Trophoblast cell (in vitro differentiated cells and primary cell): ENCODE measurements around the gene MAPK4.
"Not testable (repeated sequence)": the region's sequence is repeated elsewhere in the genome, so short reads cannot be mapped to it uniquely, and the experiment has no call there.

ENCODE experiments used
- DNase-seq, 2 donors: peaks; one replicate each; pipeline ENCODE4 v3.0.0-alpha.2; 2016
- H2AFZ ChIP-seq: 2 replicates; pipeline ENCODE4 v1.6.1; 2013; ENCODE audit warnings: low read length, moderate library complexity, mild to moderate bottlenecking; ENCODE audit not compliant: insufficient read depth, poor library complexity
- H2AK5ac ChIP-seq: 2 replicates; pipeline ENCODE4 v1.6.1; 2013; ENCODE audit warnings: mild to moderate bottlenecking, low read length
- H2BK120ac ChIP-seq: 2 replicates; pipeline ENCODE4 v1.6.1; 2013; ENCODE audit warnings: low read length, mild to moderate bottlenecking, moderate library complexity; ENCODE audit not compliant: insufficient read depth, poor library complexity
- H2BK12ac ChIP-seq: 2 replicates; pipeline ENCODE4 v1.6.1; 2013; ENCODE audit warnings: mild to moderate bottlenecking, low read length, moderate library complexity
- H2BK5ac ChIP-seq: 2 replicates; pipeline ENCODE4 v1.6.1; 2013; ENCODE audit warnings: low read length, low read depth, moderate library complexity, mild to moderate bottlenecking; ENCODE audit not compliant: poor library complexity
- H3K14ac ChIP-seq: 2 replicates; pipeline ENCODE4 v1.6.1; 2013; ENCODE audit warnings: mild to moderate bottlenecking, low read length
- H3K18ac ChIP-seq: 2 replicates; pipeline ENCODE4 v1.6.1; 2013; ENCODE audit warnings: mild to moderate bottlenecking, low read length
- H3K23ac ChIP-seq: 2 replicates; pipeline ENCODE4 v1.6.1; 2013; ENCODE audit warnings: low read length
- H3K27ac ChIP-seq: 2 replicates; pipeline ENCODE4 v1.5.1; 2013; ENCODE audit warnings: low read depth, mild to moderate bottlenecking, inconsistent platforms, low read length, moderate library complexity
- H3K27me3 ChIP-seq: 2 replicates; pipeline ENCODE4 v1.6.1; 2013; ENCODE audit warnings: inconsistent platforms, mild to moderate bottlenecking, low read length, moderate library complexity; ENCODE audit not compliant: insufficient read depth
- H3K36me3 ChIP-seq, 2 experiments: 1 replicate in 1 of 2; 2 replicates in 1 of 2; pipeline ENCODE4 v1.6.1; 2013; ENCODE audit warnings: low read length in 2 of 2, mild to moderate bottlenecking in 2 of 2, moderate library complexity in 1 of 2; ENCODE audit not compliant: insufficient read depth in 2 of 2, control insufficient read depth in 1 of 2
- H3K4ac ChIP-seq: 2 replicates; pipeline ENCODE4 v1.6.1; 2013; ENCODE audit warnings: low read depth, mild to moderate bottlenecking, low read length, moderate library complexity
- H3K4me1 ChIP-seq, 2 experiments: 1 replicate in 1 of 2; 2 replicates in 1 of 2; pipeline ENCODE4 v1.6.1; 2013; ENCODE audit warnings: low read length in 2 of 2, mild to moderate bottlenecking in 2 of 2, moderate library complexity in 1 of 2; ENCODE audit not compliant: insufficient read depth in 2 of 2, control insufficient read depth in 1 of 2
- H3K4me2 ChIP-seq: 2 replicates; pipeline ENCODE4 v1.6.1; 2013; ENCODE audit warnings: inconsistent platforms, mild to moderate bottlenecking, low read length, moderate library complexity
- H3K4me3 ChIP-seq: 2 replicates; pipeline ENCODE4 v1.5.1; 2013; ENCODE audit warnings: mild to moderate bottlenecking, low read depth, low read length, inconsistent platforms
- H3K79me1 ChIP-seq: one replicate; pipeline ENCODE4 v1.6.1; 2013; ENCODE audit warnings: low read length
- H3K79me2 ChIP-seq: 2 replicates; pipeline ENCODE4 v1.6.1; 2013; ENCODE audit warnings: low read length, mild to moderate bottlenecking; ENCODE audit not compliant: control insufficient read depth, insufficient read depth, poor library complexity
- H3K9ac ChIP-seq: 2 replicates; pipeline ENCODE4 v1.6.1; 2013; ENCODE audit warnings: mild to moderate bottlenecking, low read length
- H3K9me3 ChIP-seq: 2 replicates; pipeline ENCODE4 v1.6.1; 2013; ENCODE audit warnings: low read depth, mild to moderate bottlenecking, control low read depth, inconsistent platforms, low read length; ENCODE audit not compliant: insufficient read depth
- H4K12ac ChIP-seq: 2 replicates; pipeline ENCODE4 v1.6.1; 2013; ENCODE audit warnings: low read depth, mild to moderate bottlenecking, low read length, moderate library complexity
- H4K8ac ChIP-seq: 2 replicates; pipeline ENCODE4 v1.6.1; 2013; ENCODE audit warnings: low read depth, mild to moderate bottlenecking, low read length, moderate library complexity
- H4K91ac ChIP-seq: one replicate; pipeline ENCODE4 v1.6.1; 2013; ENCODE audit warnings: low read depth, mild to moderate bottlenecking, low read length, moderate library complexity
- WGBS: extraction: QIAGEN DNeasy Blood & Tissue Kit; methylation state at CpG from one replicate; pipeline ENCODE4 v1.1.7; 2013; ENCODE audit warnings: missing lambda C conversion rate; ENCODE audit not compliant: insufficient read length, insufficient coverage; ENCODE audit errors: extremely low coverage; 5-methylcytosine and 5-hydroxymethylcytosine counted together

The MAPK4 gene

DNA sequence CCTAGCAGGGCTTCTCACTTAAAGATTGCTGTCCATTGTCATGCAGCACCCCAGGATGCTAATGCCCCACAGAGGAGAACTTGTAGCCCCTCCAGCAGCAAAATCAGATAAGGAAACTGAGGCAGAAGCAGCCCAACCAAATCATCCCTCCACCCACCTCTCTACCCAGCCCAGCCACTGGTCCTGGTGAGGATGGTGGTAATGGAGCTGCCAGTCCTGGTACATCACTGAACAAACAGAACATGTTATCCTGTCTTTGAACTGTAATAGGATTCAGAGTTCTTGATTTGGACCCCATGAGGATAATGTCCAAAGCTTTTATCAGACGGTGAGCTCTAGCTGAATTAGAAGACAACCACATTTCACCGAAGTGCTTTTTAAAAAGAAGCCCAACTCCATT, 146.8 kb downstream of the MAPK4 start:
- Histone ChIP-seq H3K23ac (no peak overlapping the region), H2AFZ (no peak overlapping the region), H2AK5ac (no peak overlapping the region), H4K91ac (no peak overlapping the region), H3K4me1 (no peaks in the 10 kb centered on the region), H3K4me2 (no peak overlapping the region), H3K18ac (no peak overlapping the region), H3K36me3 (no peaks in the 10 kb centered on the region), H2BK5ac (no peak overlapping the region), H3K79me1 (no peaks in the 10 kb centered on the region), H3K4me3 (no peak overlapping the region), H4K12ac (no peak overlapping the region), H3K79me2 (no peaks in the 10 kb centered on the region), H3K9me3 (peaks cover 2% of the 10 kb centered on the region), H3K27ac (no peak overlapping the region), H3K9ac (no peak overlapping the region), H4K8ac (no peak overlapping the region), H3K4ac (no peak overlapping the region), H2BK12ac (no peak overlapping the region), H3K14ac (no peak overlapping the region), H2BK120ac (no peak overlapping the region), H3K27me3 (no peaks in the 10 kb centered on the region)
- no CpG with 5 or more reads among the region's 2 CpGs for WGBS
- no peak for DNase-seq

- no CpG with 5 or more reads among the region's 7 CpGs for WGBS
Observed at GRCh38 chr18:50707297-50707696, 147.4 kb downstream of the MAPK4 start.

DNA sequence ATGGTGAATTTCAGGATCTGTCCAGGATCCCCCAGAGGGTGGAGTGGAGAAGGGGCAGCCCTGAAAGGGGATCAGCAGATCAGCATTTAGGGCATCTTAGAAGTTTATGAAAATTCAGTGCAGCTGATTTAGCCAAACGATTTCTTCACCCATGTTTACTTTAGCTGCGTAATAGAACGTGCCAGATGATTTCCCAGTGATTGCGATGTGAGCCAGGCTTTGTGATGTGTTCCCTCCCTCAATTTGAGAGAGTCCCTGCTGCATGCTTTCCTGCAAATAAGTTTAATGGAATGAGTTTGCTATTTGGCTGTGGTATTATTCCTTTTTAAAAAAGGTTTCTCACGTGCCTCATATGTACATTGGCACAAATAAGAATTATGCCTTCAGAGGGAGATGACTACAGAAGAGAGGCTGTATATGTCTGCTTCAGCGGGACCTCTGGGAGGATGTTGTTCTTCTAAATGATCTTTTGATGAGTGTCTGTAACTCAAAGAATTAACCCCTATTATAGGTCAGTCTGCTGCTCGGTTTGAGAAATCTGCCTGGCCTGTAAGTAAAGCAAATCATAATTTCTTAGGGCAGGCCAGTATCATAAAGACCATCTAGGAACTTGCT, 148.1 kb downstream of the MAPK4 start:
- H3K9me3 ChIP-seq, result peaks cover 2% of the 10 kb centered on the region
- WGBS, result no CpG with 5 or more reads among the region's 7 CpGs
- no peak for DNase-seq

More at GRCh38 chr18:50707297-50707696, 147.4 kb downstream of the MAPK4 start:
- H3K4me3 ChIP-seq, H2BK120ac ChIP-seq, H4K8ac ChIP-seq, H4K91ac ChIP-seq, H3K4ac ChIP-seq, H3K9me3 ChIP-seq, H3K27ac ChIP-seq, H3K4me2 ChIP-seq, DNase-seq, H2BK5ac ChIP-seq, H3K9ac ChIP-seq, H4K12ac ChIP-seq, H3K79me2 ChIP-seq, H2AK5ac ChIP-seq, H2BK12ac ChIP-seq, H3K14ac ChIP-seq, H3K23ac ChIP-seq, H3K4me1 ChIP-seq, H3K36me3 ChIP-seq, H3K27me3 ChIP-seq, H3K79me1 ChIP-seq, H3K18ac ChIP-seq, H2AFZ ChIP-seq: not testable (repeated sequence)

DNA sequence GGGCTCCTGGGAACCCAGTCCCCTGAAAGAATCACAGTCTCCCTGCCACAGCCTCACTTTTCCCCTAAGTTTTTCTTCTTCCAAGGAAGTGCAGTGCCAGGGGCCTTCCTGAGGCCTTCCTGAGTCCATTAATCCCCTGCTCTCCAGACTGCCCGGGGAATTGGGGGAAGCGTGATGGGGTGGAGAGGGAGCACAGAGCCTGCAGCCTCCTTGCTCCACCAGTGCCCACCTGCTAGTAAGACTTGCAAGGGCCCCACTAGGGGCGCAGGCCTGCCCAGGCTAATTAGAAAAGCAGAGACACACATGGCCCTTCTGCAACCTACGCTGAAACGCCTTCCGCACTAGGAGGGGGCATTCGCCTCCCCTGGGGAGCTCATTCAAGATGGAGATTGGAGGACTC, 149.3 kb downstream of the MAPK4 start:
- Histone ChIP-seq H3K4me3 (no peak overlapping the region), H3K79me2 (no peaks in the 10 kb centered on the region), H3K18ac (no peak overlapping the region), H2BK5ac (no peak overlapping the region), H3K36me3 (no peaks in the 10 kb centered on the region), H3K79me1 (no peaks in the 10 kb centered on the region), H3K23ac (no peak overlapping the region), H3K27ac (no peak overlapping the region), H3K9ac (no peak overlapping the region), H3K4me1 (no peaks in the 10 kb centered on the region), H2AK5ac (no peak overlapping the region), H2BK12ac (no peak overlapping the region), H3K9me3 (peaks cover 2% of the 10 kb centered on the region), H3K14ac (no peak overlapping the region), H3K4ac (no peak overlapping the region), H2BK120ac (no peak overlapping the region), H2AFZ (no peak overlapping the region), H4K8ac (no peak overlapping the region), H3K4me2 (no peak overlapping the region), H4K12ac (no peak overlapping the region), H3K27me3 (no peaks in the 10 kb centered on the region), H4K91ac (no peak overlapping the region)
- WGBS, result no CpG with 5 or more reads among the region's 7 CpGs
- DNase-seq, result no peak

More for the DNA sequence above, 148.1 kb downstream of the MAPK4 start:
- Histone ChIP-seq H3K18ac (no peak overlapping the region), H2BK120ac (no peak overlapping the region), H2AK5ac (no peak overlapping the region), H3K27me3 (no peaks in the 10 kb centered on the region), H4K91ac (no peak overlapping the region), H3K9ac (no peak overlapping the region), H3K79me2 (no peaks in the 10 kb centered on the region), H4K8ac (no peak overlapping the region), H2BK12ac (no peak overlapping the region), H3K4me3 (no peak overlapping the region), H4K12ac (no peak overlapping the region), H3K4ac (no peak overlapping the region), H3K27ac (no peak overlapping the region), H3K4me1 (no peaks in the 10 kb centered on the region), H2AFZ (no peak overlapping the region), H3K79me1 (no peaks in the 10 kb centered on the region), H3K36me3 (no peaks in the 10 kb centered on the region), H3K23ac (no peak overlapping the region), H3K14ac (no peak overlapping the region), H3K4me2 (no peak overlapping the region), H2BK5ac (no peak overlapping the region)
